Progenitor cell of endocrine pancreas (in vitro differentiated cells): ENCODE data around the gene KLK8. TPM values are rescaled to one million over a fixed set of nuclear protein-coding genes. Genes with fewer than 3 reads are reported as not detected.

ENCODE experiments used
- DNase-seq: peaks from one replicate; pipeline ENCODE4 v3.0.0; 2021; ENCODE audit warnings: low spot score; ENCODE audit not compliant: unreplicated experiment
- H3K27ac Mint-ChIP-seq: 2 replicates; pipeline ENCODE4 v1.8.0; 2021; ENCODE audit warnings: mild to moderate bottlenecking, moderate library complexity, mixed read lengths
- H3K27me3 Mint-ChIP-seq: 2 replicates; pipeline ENCODE4 v1.8.0; 2021; ENCODE audit warnings: mixed read lengths
- H3K36me3 Mint-ChIP-seq: 2 replicates; pipeline ENCODE4 v1.8.0; 2022; ENCODE audit warnings: mixed read lengths; ENCODE audit not compliant: insufficient read depth
- H3K4me1 Mint-ChIP-seq: 2 replicates; pipeline ENCODE4 v1.8.0; 2021; ENCODE audit warnings: low read depth, mixed read lengths
- H3K4me3 Mint-ChIP-seq: 2 replicates; pipeline ENCODE4 v1.8.0; 2021; ENCODE audit warnings: low read depth, mild to moderate bottlenecking, moderate library complexity, mixed read lengths
- H3K9me3 Mint-ChIP-seq: 2 replicates; pipeline ENCODE4 v1.8.0; 2021; ENCODE audit warnings: low read depth, mixed read lengths
- CTCF ChIP-seq: fragments of 200-600 bp; sonication (generic); IDR thresholded peaks from one replicate; pipeline ENCODE4 v1.5.0; 2021; ENCODE audit warnings: antibody characterized with exemption, mild to moderate bottlenecking; ENCODE audit not compliant: unreplicated experiment
- total RNA-seq: library from RNA; stranded (reverse); gene quantifications from 2 replicates; pipeline ENCODE4 v1.2.1, GENCODE V29; 2021

KLK8 gene
- total RNA-seq, 1 donor from 2014 or later, result not detected

GRCh38 chr19:51019544-51019925 is 18.1 kb upstream of the KLK8 start, which contains the start of gene KLK10:
Gene KLK10 (minus strand): TSS chr19:51019709. CDS start chr19:51019130, 579 bp downstream.
- peaks cover 65% of the 10 kb centered on the region for H3K27me3 Mint-ChIP-seq
- peak within 1 kb of the TSS; percentile 61 for H3K4me3 Mint-ChIP-seq
- no peaks in the 10 kb centered on the region for H3K36me3 Mint-ChIP-seq
- no peak for TF ChIP-seq CTCF
- H3K9me3 Mint-ChIP-seq, result no peaks in the 10 kb centered on the region
- no peak for DNase-seq
- peaks cover 6% of the 10 kb centered on the region for H3K4me1 Mint-ChIP-seq
- H3K27ac Mint-ChIP-seq, result peak within 1 kb of the TSS; percentile 31

- no peak for DNase-seq
- no peak for TF ChIP-seq CTCF
- Mint-ChIP-seq H3K4me1 (peaks cover 6% of the 10 kb centered on the region), H3K36me3 (no peaks in the 10 kb centered on the region), H3K27me3 (peaks cover 69% of the 10 kb centered on the region), H3K9me3 (no peaks in the 10 kb centered on the region), H3K4me3 (peak overlapping the region; percentile 61), H3K27ac (peak overlapping the region; percentile 31)
Measured at GRCh38 chr19:51018745-51019543, 17.5 kb upstream of the KLK8 start.

- peak; percentile 75 for TF ChIP-seq CTCF
Measured at GRCh38 chr19:51016798-51017683, 15.6 kb upstream of the KLK8 start.

GRCh38 chr19:51015691-51016267 is 14.4 kb upstream of the KLK8 start:
- H3K27me3 Mint-ChIP-seq, result peaks cover 70% of the 10 kb centered on the region
- H3K36me3 Mint-ChIP-seq, result no peaks in the 10 kb centered on the region
- no peak overlapping the region for H3K27ac Mint-ChIP-seq
- no peak for DNase-seq
- TF ChIP-seq CTCF, result no peak
- H3K9me3 Mint-ChIP-seq, result no peaks in the 10 kb centered on the region
- H3K4me3 Mint-ChIP-seq, result no peak overlapping the region
- peaks cover 6% of the 10 kb centered on the region for H3K4me1 Mint-ChIP-seq

More at GRCh38 chr19:51016798-51017683, 15.6 kb upstream of the KLK8 start:
- H3K9me3 Mint-ChIP-seq, result no peaks in the 10 kb centered on the region
- H3K4me3 Mint-ChIP-seq, result peak overlapping the region; percentile 72
- peak overlapping the region; percentile 81 for H3K27ac Mint-ChIP-seq
- H3K36me3 Mint-ChIP-seq, result no peaks in the 10 kb centered on the region
- DNase-seq, result peak; percentile 47
- H3K27me3 Mint-ChIP-seq, result peaks cover 72% of the 10 kb centered on the region
- peaks cover 6% of the 10 kb centered on the region for H3K4me1 Mint-ChIP-seq

- no peak overlapping the region for H3K27ac Mint-ChIP-seq
Measured at GRCh38 chr19:51014242-51014641, 12.8 kb upstream of the KLK8 start.

More at GRCh38 chr19:51014242-51014641, 12.8 kb upstream of the KLK8 start:
- Mint-ChIP-seq H3K4me1 (peaks cover 6% of the 10 kb centered on the region), H3K9me3 (no peaks in the 10 kb centered on the region), H3K4me3 (no peak overlapping the region), H3K27me3 (peaks cover 76% of the 10 kb centered on the region), H3K36me3 (no peaks in the 10 kb centered on the region)
- no peak for TF ChIP-seq CTCF
- no peak for DNase-seq
